ENCODE measurements around the gene NTHL1.
A peak's percentile ranks its signal among the peaks of the same experiment; 100 is the strongest.

Gene NTHL1

GRCh38 chr16:2053211-2053610 is 5.6 kb upstream of the NTHL1 start (continued):
- TF ChIP-seq REST (tag by site-specific recombination; IDR thresholded peaks at IDR 0.05), result no peak

DNA sequence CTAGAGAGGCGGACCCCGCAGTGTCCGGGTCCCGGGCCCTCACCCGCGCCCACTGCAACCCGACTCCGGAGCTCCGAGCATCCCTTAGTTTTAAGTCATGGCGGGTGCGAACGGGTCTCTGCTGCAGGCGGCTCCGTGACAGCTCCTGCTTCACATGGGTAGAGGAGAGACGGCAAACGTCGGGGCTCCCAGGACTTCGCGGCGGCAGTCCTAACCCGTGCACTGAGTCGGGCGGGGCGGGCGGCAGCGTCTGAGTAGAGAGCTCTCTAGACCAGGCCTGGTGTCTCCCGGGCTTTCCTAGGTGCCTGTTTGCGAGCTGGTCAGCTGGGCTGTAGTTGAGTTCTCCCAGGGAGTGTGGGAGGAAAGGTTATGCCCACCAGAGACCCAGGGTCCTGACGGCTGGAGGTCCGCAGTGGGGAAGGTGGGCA is 496 bp upstream of the NTHL1 start:
- POLR2A ChIA-PET, result interaction anchor here (0.6 to 3.3 kb wide), 11 partner anchors 8 to 107 kb away, joined by 3 to 37 read pairs (median 4); partner anchors contain the start of genes NHERF2, RPS2 and TRAF7
- H3K9me3 ChIP-seq (ENCODE audit: control insufficient read depth, insufficient read depth, low read depth, low read length), result no peaks in the 10 kb centered on the region
- H3K27ac ChIP-seq (ENCODE audit: extremely low read depth, low read depth, low read length), result no peak overlapping the region; the same call in 1 of the 2 replicates
- H3K4me1 ChIP-seq (ENCODE audit: control insufficient read depth, insufficient read depth, low read length), result no peaks in the 10 kb centered on the region
- CTCF ChIA-PET, result interaction anchor here (0.7 to 2.6 kb wide), 6 partner anchors 26 to 92 kb away, joined by 3 to 12 read pairs (median 5); no protein-coding TSS in a partner anchor
- peak overlapping the region; percentile 82 for H3K4me3 ChIP-seq (ENCODE audit: low read depth, low read length)
- TF ChIP-seq, protein P1, sequence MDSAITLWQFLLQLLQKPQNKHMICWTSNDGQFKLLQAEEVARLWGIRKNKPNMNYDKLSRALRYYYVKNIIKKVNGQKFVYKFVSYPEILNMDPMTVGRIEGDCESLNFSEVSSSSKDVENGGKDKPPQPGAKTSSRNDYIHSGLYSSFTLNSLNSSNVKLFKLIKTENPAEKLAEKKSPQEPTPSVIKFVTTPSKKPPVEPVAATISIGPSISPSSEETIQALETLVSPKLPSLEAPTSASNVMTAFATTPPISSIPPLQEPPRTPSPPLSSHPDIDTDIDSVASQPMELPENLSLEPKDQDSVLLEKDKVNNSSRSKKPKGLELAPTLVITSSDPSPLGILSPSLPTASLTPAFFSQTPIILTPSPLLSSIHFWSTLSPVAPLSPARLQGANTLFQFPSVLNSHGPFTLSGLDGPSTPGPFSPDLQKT (IDR thresholded peaks at IDR 0.05; ENCODE audit: borderline replicate concordance, low read depth, low read length), result no peak
- TF ChIP-seq ZNF544 (tag by site-specific recombination; IDR thresholded peaks at IDR 0.05) (no peak), GLI2 (tag by site-specific recombination; IDR thresholded peaks at IDR 0.05; ENCODE audit: borderline replicate concordance, low read depth) (no peak), ZNF121 (tag by site-specific recombination; IDR thresholded peaks at IDR 0.05) (no peak), ZNF184 (tag by site-specific recombination; IDR thresholded peaks at IDR 0.05) (no peak), ZNF19 (tag by site-specific recombination; IDR thresholded peaks at IDR 0.05; ENCODE audit: low read depth) (no peak), ZNF138 (tag by site-specific recombination; IDR thresholded peaks at IDR 0.05; ENCODE audit: borderline replicate concordance) (no peak), ZNF37A (tag by site-specific recombination; IDR thresholded peaks at IDR 0.05) (no peak), ZNF785 (tag by site-specific recombination; IDR thresholded peaks at IDR 0.05) (no peak), ZNF335 (tag by site-specific recombination; conservative IDR thresholded peaks at IDR 0.05) (peak; percentile 73), ZNF621 (tag by site-specific recombination; IDR thresholded peaks at IDR 0.05) (no peak), ZNF777 (tag by site-specific recombination; IDR thresholded peaks at IDR 0.05; ENCODE audit: borderline replicate concordance) (peak; percentile 76; the same call in 1 of the 2 replicates), KLF8 (tag by site-specific recombination; IDR thresholded peaks at IDR 0.05) (no peak)
- TF ChIP-seq, protein P2, sequence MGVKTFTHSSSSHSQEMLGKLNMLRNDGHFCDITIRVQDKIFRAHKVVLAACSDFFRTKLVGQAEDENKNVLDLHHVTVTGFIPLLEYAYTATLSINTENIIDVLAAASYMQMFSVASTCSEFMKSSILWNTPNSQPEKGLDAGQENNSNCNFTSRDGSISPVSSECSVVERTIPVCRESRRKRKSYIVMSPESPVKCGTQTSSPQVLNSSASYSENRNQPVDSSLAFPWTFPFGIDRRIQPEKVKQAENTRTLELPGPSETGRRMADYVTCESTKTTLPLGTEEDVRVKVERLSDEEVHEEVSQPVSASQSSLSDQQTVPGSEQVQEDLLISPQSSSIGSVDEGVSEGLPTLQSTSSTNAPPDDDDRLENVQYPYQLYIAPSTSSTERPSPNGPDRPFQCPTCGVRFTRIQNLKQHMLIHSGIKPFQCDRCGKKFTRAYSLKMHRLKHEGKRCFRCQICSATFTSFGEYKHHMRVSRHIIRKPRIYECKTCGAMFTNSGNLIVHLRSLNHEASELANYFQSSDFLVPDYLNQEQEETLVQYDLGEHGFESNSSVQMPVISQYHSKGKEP (tag by site-specific recombination; IDR thresholded peaks at IDR 0.05), result no peak
- TF ChIP-seq, protein P3, sequence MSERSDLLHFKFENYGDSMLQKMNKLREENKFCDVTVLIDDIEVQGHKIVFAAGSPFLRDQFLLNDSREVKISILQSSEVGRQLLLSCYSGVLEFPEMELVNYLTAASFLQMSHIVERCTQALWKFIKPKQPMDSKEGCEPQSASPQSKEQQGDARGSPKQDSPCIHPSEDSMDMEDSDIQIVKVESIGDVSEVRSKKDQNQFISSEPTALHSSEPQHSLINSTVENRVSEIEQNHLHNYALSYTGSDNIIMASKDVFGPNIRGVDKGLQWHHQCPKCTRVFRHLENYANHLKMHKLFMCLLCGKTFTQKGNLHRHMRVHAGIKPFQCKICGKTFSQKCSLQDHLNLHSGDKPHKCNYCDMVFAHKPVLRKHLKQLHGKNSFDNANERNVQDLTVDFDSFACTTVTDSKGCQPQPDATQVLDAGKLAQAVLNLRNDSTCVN (tag by site-specific recombination; optimal IDR thresholded peaks at IDR 0.05), result peak; percentile 38
- TF ChIP-seq, protein P4, sequence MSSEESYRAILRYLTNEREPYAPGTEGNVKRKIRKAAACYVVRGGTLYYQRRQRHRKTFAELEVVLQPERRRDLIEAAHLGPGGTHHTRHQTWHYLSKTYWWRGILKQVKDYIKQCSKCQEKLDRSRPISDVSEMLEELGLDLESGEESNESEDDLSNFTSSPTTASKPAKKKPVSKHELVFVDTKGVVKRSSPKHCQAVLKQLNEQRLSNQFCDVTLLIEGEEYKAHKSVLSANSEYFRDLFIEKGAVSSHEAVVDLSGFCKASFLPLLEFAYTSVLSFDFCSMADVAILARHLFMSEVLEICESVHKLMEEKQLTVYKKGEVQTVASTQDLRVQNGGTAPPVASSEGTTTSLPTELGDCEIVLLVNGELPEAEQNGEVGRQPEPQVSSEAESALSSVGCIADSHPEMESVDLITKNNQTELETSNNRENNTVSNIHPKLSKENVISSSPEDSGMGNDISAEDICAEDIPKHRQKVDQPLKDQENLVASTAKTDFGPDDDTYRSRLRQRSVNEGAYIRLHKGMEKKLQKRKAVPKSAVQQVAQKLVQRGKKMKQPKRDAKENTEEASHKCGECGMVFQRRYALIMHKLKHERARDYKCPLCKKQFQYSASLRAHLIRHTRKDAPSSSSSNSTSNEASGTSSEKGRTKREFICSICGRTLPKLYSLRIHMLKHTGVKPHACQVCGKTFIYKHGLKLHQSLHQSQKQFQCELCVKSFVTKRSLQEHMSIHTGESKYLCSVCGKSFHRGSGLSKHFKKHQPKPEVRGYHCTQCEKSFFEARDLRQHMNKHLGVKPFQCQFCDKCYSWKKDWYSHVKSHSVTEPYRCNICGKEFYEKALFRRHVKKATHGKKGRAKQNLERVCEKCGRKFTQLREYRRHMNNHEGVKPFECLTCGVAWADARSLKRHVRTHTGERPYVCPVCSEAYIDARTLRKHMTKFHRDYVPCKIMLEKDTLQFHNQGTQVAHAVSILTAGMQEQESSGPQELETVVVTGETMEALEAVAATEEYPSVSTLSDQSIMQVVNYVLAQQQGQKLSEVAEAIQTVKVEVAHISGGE (tag by site-specific recombination; conservative IDR thresholded peaks at IDR 0.05; ENCODE audit: low read depth), result peak; percentile 10; the same call in 1 of the 2 replicates
- peaks cover 13 to 41% of the 10 kb centered on the region in 2 experiments; a peak in 2 of 3 replicates for H3K36me3 ChIP-seq (ENCODE audit: control insufficient read depth in 2 of 2, insufficient read depth in 1 of 2, low read length in 2 of 2)
